Liver (tissue), 9 donors: Measurements from ENCODE around the gene ERBB4. TPM values are rescaled to one million over a fixed set of nuclear protein-coding genes. Genes with fewer than 3 reads are reported as not detected.
A peak's percentile ranks its signal among the peaks of the same experiment; 100 is the strongest.

Source experiments
- DNase-seq: peaks from one replicate; pipeline ENCODE4 v3.0.0-alpha.2; 2017; ENCODE audit warnings: low spot score
- H3K27ac ChIP-seq, 2 donors: one replicate each; pipeline ENCODE4 v1.7.0; 2013; ENCODE audit warnings: inconsistent platforms in 2 of 2, low read length in 2 of 2, control low read depth in 1 of 2, low read depth in 1 of 2, mild to moderate bottlenecking in 1 of 2
- H3K27me3 ChIP-seq, 4 donors: one replicate each; pipeline versions ENCODE4 v1.6.1 to v1.7.0; 2013; ENCODE audit warnings: low read length in 3 of 4, inconsistent platforms in 1 of 4, mild to moderate bottlenecking in 1 of 4, moderate library complexity in 1 of 4; ENCODE audit not compliant: control insufficient read depth in 4 of 4, insufficient read depth in 4 of 4
- H3K36me3 ChIP-seq, 4 donors: one replicate each; pipeline versions ENCODE4 v1.6.1 to v1.7.0; 2013; ENCODE audit warnings: low read length in 3 of 4, mild to moderate bottlenecking in 3 of 4, low read depth in 1 of 4, moderate library complexity in 1 of 4; ENCODE audit not compliant: control insufficient read depth in 4 of 4, insufficient read depth in 3 of 4
- H3K4me1 ChIP-seq, 4 donors: one replicate each; pipeline versions ENCODE4 v1.6.1 to v1.7.0; 2013; ENCODE audit warnings: low read length in 3 of 4, mild to moderate bottlenecking in 3 of 4, moderate library complexity in 1 of 4; ENCODE audit not compliant: control insufficient read depth in 4 of 4, insufficient read depth in 4 of 4
- H3K4me3 ChIP-seq, 3 donors: one replicate each; pipeline versions ENCODE4 v1.6.1 to v1.7.0; 2013; ENCODE audit warnings: low read length in 3 of 3, control low read depth in 1 of 3, low read depth in 1 of 3, mild to moderate bottlenecking in 1 of 3
- H3K9ac ChIP-seq, 2 donors: one replicate each; pipeline ENCODE4 v1.7.0; 2013; ENCODE audit warnings: low read length in 2 of 2, mild to moderate bottlenecking in 2 of 2, moderate library complexity in 2 of 2, control low read depth in 1 of 2, low read depth in 1 of 2
- H3K9me3 ChIP-seq, 4 donors: one replicate each; pipeline versions ENCODE4 v1.6.1 to v1.7.0; 2013; ENCODE audit warnings: low read length in 3 of 4; ENCODE audit not compliant: control insufficient read depth in 4 of 4
- FOXA2 ChIP-seq: IDR thresholded peaks from 2 replicates; pipeline ENCODE4 v1.6.1; 2016; ENCODE audit warnings: antibody characterized with exemption
- HNF4G ChIP-seq: IDR thresholded peaks from 2 replicates; pipeline ENCODE4 v1.6.1; 2016; ENCODE audit warnings: antibody characterized with exemption
- NR2F2 ChIP-seq: IDR thresholded peaks from 2 replicates; pipeline ENCODE4 v1.6.1; 2016; ENCODE audit warnings: antibody characterized with exemption
- REST ChIP-seq: IDR thresholded peaks from 2 replicates; pipeline ENCODE4 v1.6.1; 2016; ENCODE audit warnings: antibody characterized with exemption, mild to moderate bottlenecking
- RXRA ChIP-seq, 2 donors: IDR thresholded peaks; 2 replicates each; pipeline ENCODE4 v1.6.1; 2017 to 2018; ENCODE audit warnings: antibody characterized with exemption in 2 of 2, mild to moderate bottlenecking in 1 of 2
- SP1 ChIP-seq: IDR thresholded peaks from 2 replicates; pipeline ENCODE4 v1.6.1; 2018; ENCODE audit warnings: antibody characterized with exemption, mild to moderate bottlenecking
- ZBTB33 ChIP-seq: IDR thresholded peaks from 2 replicates; pipeline ENCODE4 v1.6.1; 2016; ENCODE audit warnings: antibody characterized with exemption
- WGBS: extraction: QIAGEN DNeasy Blood & Tissue Kit; methylation state at CpG from one replicate; pipeline ENCODE4 v1.1.7; 2013; 5-methylcytosine and 5-hydroxymethylcytosine counted together
- polyA plus RNA-seq, 2 donors: library from polyadenylated mRNA; stranded (reverse) in 1 of 2; unstranded in 1 of 2; fragments of 200-250 nt in 1 of 2; fragments of >200 nt in 1 of 2; fragmentation: Nextera tagmentation in 1 of 2; extraction: Ambion mirVana in 1 of 2; gene quantifications; one replicate each; pipeline versions ENCODE4 v1.2.1 to v1.2.3, GENCODE V29; 2013 to 2015
- total RNA-seq, 2 donors: library from RNA; depleted of rRNA; stranded (reverse); fragments of >200 nt; gene quantifications; one replicate each; pipeline ENCODE4 v1.2.3, GENCODE V29; 2014
- donor health status: healthy.
- donor health status: healthy.
- donor health status: healthy.
- donor health status: healthy.
- donor health status: healthy.

Gene ERBB4
- total and polyA plus RNA-seq, 4 donors: 0.03 to 0.42 TPM; not detected in 2

GRCh38 chr2:212109792-212110680, 428.6 kb downstream of the ERBB4 start:
- Histone ChIP-seq H3K4me1 (no peaks in the 10 kb centered on the region), H3K27ac (no peak overlapping the region), H3K9me3 (no peaks in the 10 kb centered on the region), H3K27me3 (no peaks in the 10 kb centered on the region), H3K4me3 (no peak overlapping the region), H3K9ac (no peak overlapping the region), H3K36me3 (no peaks in the 10 kb centered on the region)
- WGBS: 40% methylated on average over 7 of the region's 7 CpGs
- no peak for DNase-seq
- TF ChIP-seq NR2F2: peak; percentile 38
- TF ChIP-seq FOXA2: no peak

GRCh38 chr2:212109217-212109616, 429.4 kb downstream of the ERBB4 start:
- no peaks in the 10 kb centered on the region for H3K27me3 ChIP-seq
- WGBS: 100% methylated on average over 1 of the region's 1 CpG
- H3K27ac ChIP-seq: no peak overlapping the region
- H3K9me3 ChIP-seq: no peaks in the 10 kb centered on the region
- no peak for DNase-seq
- H3K36me3 ChIP-seq: no peaks in the 10 kb centered on the region
- no peak overlapping the region for H3K9ac ChIP-seq
- no peak overlapping the region for H3K4me3 ChIP-seq
- H3K4me1 ChIP-seq: no peaks in the 10 kb centered on the region
- no peak for TF ChIP-seq RXRA (IDR thresholded peaks at IDR 0.05)
- no peak for TF ChIP-seq HNF4G

GRCh38 chr2:212107989-212108388, 430.6 kb downstream of the ERBB4 start:
- TF ChIP-seq HNF4G (no peak), ZBTB33 (no peak), SP1 (no peak), REST (no peak)
- Histone ChIP-seq H3K36me3 (no peaks in the 10 kb centered on the region), H3K9me3 (no peaks in the 10 kb centered on the region), H3K27ac (no peak overlapping the region), H3K4me3 (no peak overlapping the region), H3K9ac (no peak overlapping the region), H3K4me1 (no peaks in the 10 kb centered on the region), H3K27me3 (no peaks in the 10 kb centered on the region)
- DNase-seq: no peak
- WGBS: 57% methylated on average over 2 of the region's 2 CpGs
